Right atrium auricular region (tissue), 2 donors: ENCODE measurements around the gene UCN3. TPM values are rescaled to one million over a fixed set of nuclear protein-coding genes. Genes with fewer than 3 reads are reported as not detected.

Experiments used
- DNase-seq: peaks from one replicate; pipeline ENCODE4 v3.0.0-alpha.2; 2019; ENCODE audit warnings: low spot score
- H3K27ac ChIP-seq, 2 donors: fragments of 200-600 bp; sonication (generic); 1 replicate in 1 of 2; 2 replicates in 1 of 2; pipeline ENCODE4 v1.5.1; 2016 to 2019
- H3K27me3 ChIP-seq, 2 donors: fragments of 200-600 bp; sonication (generic); one replicate each; pipeline versions ENCODE4 v1.5.1 to v1.6.0; 2017 to 2019
- H3K36me3 ChIP-seq: fragments of 200-600 bp; sonication (generic); one replicate; pipeline ENCODE4 v1.5.1; 2016
- H3K4me1 ChIP-seq, 2 donors: fragments of 200-600 bp; sonication (generic); one replicate each; pipeline versions ENCODE4 v1.5.1 to v1.6.0; 2017 to 2019
- H3K4me3 ChIP-seq, 2 donors: fragments of 200-600 bp; sonication (generic); 1 replicate in 1 of 2; 2 replicates in 1 of 2; pipeline ENCODE4 v1.5.1; 2017 to 2019; ENCODE audit warnings: mild to moderate bottlenecking in 1 of 2, moderate library complexity in 1 of 2
- H3K9me3 ChIP-seq, 2 donors: fragments of 200-600 bp; sonication (generic); one replicate each; pipeline ENCODE4 v1.5.1; 2019
- total RNA-seq, 2 donors: library from RNA; depleted of rRNA; stranded (reverse); fragments of >200 nt; gene quantifications; one replicate each; pipeline ENCODE4 v1.1.0, GENCODE V29; 2016
- TF ChIP-seq, protein P1 (sequence below), 2 donors: fragments of 200-600 bp; sonication (generic); IDR thresholded peaks; one replicate each; pipeline ENCODE4 v1.5.1; 2019; ENCODE audit warnings: antibody characterized with exemption in 2 of 2

Gene UCN3, protein sequence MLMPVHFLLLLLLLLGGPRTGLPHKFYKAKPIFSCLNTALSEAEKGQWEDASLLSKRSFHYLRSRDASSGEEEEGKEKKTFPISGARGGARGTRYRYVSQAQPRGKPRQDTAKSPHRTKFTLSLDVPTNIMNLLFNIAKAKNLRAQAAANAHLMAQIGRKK
- not detected for total RNA-seq

DNA sequence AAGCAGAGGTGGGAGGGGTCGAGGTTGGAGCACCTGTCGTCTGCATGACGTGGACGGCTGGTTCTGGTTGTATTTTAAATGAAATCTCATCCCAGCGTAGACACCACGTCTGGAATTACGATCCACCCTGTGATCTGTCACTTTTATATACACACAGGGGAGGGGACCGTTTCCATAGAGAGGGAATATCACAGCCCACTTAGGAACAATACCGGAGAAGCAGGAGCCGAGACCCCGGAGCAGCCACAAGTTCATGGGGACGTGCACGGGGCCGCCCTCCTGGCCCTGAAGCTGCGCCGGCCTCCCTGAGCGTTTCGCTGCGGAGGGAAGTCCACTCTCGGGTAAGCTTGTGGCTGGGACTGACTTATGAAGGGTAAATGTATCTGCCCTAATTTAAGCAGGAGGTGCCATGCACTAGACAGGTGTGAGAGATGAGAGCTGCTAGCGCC is at the start of gene UCN3:
TSS of gene UCN3 (plus strand) at position 77 of the 449 bp plus-strand sequence. CDS start 8,755 bp downstream, outside the sequence.
- Histone ChIP-seq H3K9me3 (no peaks in the 10 kb centered on the region), H3K4me3 (no peak within 1 kb of the TSS), H3K36me3 (no peaks in the 10 kb centered on the region), H3K27ac (no peak within 1 kb of the TSS), H3K27me3 (no peaks in the 10 kb centered on the region), H3K4me1 (no peaks in the 10 kb centered on the region)
- TF ChIP-seq, protein P1, sequence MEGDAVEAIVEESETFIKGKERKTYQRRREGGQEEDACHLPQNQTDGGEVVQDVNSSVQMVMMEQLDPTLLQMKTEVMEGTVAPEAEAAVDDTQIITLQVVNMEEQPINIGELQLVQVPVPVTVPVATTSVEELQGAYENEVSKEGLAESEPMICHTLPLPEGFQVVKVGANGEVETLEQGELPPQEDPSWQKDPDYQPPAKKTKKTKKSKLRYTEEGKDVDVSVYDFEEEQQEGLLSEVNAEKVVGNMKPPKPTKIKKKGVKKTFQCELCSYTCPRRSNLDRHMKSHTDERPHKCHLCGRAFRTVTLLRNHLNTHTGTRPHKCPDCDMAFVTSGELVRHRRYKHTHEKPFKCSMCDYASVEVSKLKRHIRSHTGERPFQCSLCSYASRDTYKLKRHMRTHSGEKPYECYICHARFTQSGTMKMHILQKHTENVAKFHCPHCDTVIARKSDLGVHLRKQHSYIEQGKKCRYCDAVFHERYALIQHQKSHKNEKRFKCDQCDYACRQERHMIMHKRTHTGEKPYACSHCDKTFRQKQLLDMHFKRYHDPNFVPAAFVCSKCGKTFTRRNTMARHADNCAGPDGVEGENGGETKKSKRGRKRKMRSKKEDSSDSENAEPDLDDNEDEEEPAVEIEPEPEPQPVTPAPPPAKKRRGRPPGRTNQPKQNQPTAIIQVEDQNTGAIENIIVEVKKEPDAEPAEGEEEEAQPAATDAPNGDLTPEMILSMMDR (IDR thresholded peaks at IDR 0.05), result no peak
- no peak for DNase-seq

DNA sequence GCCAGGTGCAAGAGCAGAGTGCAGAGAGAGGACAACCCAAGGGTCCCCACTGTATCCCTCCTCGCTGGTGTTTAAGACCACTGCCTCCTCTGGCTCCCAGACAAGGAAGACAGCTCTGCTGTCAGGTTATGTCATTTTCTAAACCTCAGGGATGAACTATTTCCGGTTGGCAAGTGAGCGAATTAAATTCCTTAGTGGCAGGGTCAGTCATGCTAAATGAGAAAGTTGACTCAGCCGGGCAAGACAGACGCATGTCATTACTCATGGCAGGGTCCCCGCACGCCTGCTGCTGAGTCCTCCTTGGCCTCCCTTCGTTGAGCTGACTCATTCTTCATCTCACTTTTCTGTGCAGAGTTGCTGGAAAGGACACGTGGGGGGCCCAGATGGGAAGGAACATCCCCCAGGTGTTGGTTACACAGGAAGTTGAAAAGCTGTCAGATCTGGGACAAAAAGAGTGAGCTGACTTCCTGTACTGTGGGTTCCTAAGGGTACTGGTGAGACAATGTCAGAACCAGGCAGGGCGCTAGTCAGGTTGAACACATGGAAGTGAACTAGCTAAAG is 47.1 kb upstream of the UCN3 start:
- Histone ChIP-seq H3K4me1 (no peaks in the 10 kb centered on the region), H3K4me3 (no peak overlapping the region), H3K27ac (no peak overlapping the region), H3K9me3 (no peaks in the 10 kb centered on the region), H3K27me3 (no peaks in the 10 kb centered on the region), H3K36me3 (no peaks in the 10 kb centered on the region)
- TF ChIP-seq, protein P1 (IDR thresholded peaks at IDR 0.05), result no peak
- DNase-seq, result no peak

DNA sequence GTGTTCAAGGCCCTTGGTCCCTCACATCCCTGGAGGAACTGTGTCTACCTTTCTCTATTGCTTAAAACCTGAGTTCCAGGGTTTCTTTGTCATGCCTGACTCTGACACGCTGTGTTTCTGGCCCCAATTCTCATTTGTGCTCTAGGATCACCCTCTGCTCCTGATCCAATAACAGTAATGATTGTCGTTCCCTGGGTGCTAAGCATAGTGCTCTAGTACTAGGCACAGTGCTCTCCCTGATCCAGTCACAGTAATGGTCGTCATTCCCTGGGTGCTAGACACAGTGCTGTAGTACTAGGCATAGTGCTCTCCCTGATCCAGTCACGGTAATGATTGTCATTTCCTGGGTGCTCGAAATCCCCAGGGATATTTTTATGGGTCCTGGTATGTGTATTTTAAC is 46.6 kb upstream of the UCN3 start:
- Histone ChIP-seq H3K4me3 (no peak overlapping the region), H3K36me3 (no peaks in the 10 kb centered on the region), H3K4me1 (no peaks in the 10 kb centered on the region), H3K27me3 (no peaks in the 10 kb centered on the region), H3K9me3 (no peaks in the 10 kb centered on the region), H3K27ac (no peak overlapping the region)
- TF ChIP-seq, protein P1 (IDR thresholded peaks at IDR 0.05), result no peak
- DNase-seq, result no peak

DNA sequence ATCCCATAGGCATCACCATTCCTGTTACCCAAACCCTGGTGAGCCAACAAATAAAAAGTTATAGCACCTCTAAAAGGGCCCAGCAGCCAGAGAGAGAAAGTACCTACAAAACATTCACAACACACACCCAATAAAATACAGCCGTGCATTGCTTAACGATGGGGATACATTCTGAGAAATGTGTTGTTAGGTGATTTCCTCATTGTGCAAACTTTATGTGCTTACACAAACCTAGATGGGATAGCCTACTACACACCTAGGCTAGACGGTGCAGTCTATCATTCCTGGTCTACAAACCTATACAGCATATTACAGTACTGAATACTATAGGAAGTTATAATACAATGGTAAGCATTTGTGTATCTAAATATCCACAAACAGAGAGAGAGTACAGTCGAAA is 44.9 kb upstream of the UCN3 start:
- Histone ChIP-seq H3K27me3 (no peaks in the 10 kb centered on the region), H3K4me3 (no peak overlapping the region), H3K27ac (no peak overlapping the region), H3K4me1 (no peaks in the 10 kb centered on the region), H3K36me3 (no peaks in the 10 kb centered on the region), H3K9me3 (no peaks in the 10 kb centered on the region)
- TF ChIP-seq, protein P1 (IDR thresholded peaks at IDR 0.05), result no peak
- DNase-seq, result no peak

DNA sequence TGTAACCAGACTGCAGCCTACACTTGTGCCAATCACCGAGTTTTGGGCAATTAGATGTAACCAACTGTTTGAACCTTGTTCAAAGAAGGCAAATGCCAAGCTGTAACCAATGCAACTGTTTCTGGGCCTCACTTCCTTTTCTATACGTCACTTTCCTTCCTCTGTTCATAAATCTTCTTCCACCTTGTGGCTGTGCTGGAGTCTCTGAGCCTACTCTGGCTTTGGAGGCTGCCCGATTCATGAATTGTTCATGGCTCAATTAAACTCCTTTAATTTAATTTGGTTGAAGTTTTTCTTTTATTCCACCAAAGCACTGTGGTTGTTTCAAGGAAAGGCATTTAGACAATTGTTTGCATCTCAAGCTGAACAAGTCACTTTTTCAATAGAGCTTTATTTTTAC is 43.5 kb upstream of the UCN3 start:
- no peak overlapping the region for H3K27ac ChIP-seq
- no peaks in the 10 kb centered on the region for H3K4me1 ChIP-seq
- H3K27me3 ChIP-seq, result no peaks in the 10 kb centered on the region
- H3K4me3 ChIP-seq, result no peak overlapping the region
- no peak for DNase-seq
- no peaks in the 10 kb centered on the region for H3K36me3 ChIP-seq
- TF ChIP-seq, protein P1 (IDR thresholded peaks at IDR 0.05), result no peak
- H3K9me3 ChIP-seq, result no peaks in the 10 kb centered on the region

DNA sequence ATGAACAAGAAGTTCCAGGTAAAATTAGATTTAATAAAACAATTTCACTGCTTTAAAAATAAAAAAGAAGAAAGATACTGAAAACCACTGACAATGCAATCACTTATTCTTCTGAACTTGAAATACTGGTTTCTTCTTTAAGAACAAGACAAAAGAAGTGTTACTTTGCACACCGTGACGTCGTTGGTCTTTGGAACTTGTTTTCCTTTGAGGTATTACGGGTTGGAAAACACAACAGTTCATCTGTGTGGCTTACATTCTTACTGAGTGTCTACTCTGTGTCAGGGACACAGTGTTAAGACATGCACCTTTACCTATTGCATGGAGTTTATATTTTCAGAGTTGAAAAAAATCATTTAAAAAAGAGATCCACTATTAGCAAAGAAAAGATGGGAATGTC is 41.3 kb upstream of the UCN3 start:
- no peak for DNase-seq

More for the DNA sequence above, 41.3 kb upstream of the UCN3 start:
- no peaks in the 10 kb centered on the region for H3K36me3 ChIP-seq
- no peaks in the 10 kb centered on the region for H3K27me3 ChIP-seq
- no peaks in the 10 kb centered on the region for H3K4me1 ChIP-seq
- H3K4me3 ChIP-seq, result no peak overlapping the region
- no peaks in the 10 kb centered on the region for H3K9me3 ChIP-seq
- TF ChIP-seq, protein P1 (IDR thresholded peaks at IDR 0.05), result no peak
- H3K27ac ChIP-seq, result no peak overlapping the region
